PC-9 (cell line): ENCODE data around the gene KCNE4.

Source experiments
- EZH2 ChIP-seq: fragments of 200-600 bp; sonication (generic); IDR thresholded peaks from 2 replicates; pipeline ENCODE4 v1.8.0; 2017; ENCODE audit warnings: antibody characterized with exemption, low read depth
- TF ChIP-seq, protein P1 (sequence below): fragments of 200-600 bp; sonication (generic); conservative IDR thresholded peaks from 2 replicates; pipeline ENCODE4 v1.6.1; 2017; ENCODE audit warnings: mixed run types, antibody characterized with exemption, mild to moderate bottlenecking, moderate library complexity

DNA sequence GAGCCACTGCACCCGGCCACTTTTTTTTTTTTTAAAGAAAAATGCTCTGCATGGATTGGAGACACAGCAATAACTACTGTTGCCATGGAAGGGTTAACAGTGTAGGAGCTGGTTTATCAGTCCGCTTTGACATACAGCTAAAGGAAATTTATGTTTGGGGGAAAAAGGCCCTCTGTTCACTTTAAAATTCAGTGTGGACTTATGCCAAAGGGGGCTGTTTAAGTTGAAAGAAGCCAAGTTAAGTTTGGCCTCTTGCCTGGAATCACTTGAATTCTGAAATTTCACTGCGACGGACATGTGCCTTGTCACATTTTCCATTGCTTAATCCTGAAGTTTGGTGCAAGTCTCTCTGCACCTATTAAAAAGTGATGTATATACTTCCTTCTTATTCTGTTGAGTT is 3.1 kb downstream of the KCNE4 start:
- TF ChIP-seq, protein P1, sequence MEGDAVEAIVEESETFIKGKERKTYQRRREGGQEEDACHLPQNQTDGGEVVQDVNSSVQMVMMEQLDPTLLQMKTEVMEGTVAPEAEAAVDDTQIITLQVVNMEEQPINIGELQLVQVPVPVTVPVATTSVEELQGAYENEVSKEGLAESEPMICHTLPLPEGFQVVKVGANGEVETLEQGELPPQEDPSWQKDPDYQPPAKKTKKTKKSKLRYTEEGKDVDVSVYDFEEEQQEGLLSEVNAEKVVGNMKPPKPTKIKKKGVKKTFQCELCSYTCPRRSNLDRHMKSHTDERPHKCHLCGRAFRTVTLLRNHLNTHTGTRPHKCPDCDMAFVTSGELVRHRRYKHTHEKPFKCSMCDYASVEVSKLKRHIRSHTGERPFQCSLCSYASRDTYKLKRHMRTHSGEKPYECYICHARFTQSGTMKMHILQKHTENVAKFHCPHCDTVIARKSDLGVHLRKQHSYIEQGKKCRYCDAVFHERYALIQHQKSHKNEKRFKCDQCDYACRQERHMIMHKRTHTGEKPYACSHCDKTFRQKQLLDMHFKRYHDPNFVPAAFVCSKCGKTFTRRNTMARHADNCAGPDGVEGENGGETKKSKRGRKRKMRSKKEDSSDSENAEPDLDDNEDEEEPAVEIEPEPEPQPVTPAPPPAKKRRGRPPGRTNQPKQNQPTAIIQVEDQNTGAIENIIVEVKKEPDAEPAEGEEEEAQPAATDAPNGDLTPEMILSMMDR = no peak
- no peak for TF ChIP-seq EZH2
